ENCODE measurements around the gene LINGO4.

GRCh38 chr1:151827853-151828252 is 22.6 kb upstream of the LINGO4 start:
- TF ChIP-seq, protein P1, sequence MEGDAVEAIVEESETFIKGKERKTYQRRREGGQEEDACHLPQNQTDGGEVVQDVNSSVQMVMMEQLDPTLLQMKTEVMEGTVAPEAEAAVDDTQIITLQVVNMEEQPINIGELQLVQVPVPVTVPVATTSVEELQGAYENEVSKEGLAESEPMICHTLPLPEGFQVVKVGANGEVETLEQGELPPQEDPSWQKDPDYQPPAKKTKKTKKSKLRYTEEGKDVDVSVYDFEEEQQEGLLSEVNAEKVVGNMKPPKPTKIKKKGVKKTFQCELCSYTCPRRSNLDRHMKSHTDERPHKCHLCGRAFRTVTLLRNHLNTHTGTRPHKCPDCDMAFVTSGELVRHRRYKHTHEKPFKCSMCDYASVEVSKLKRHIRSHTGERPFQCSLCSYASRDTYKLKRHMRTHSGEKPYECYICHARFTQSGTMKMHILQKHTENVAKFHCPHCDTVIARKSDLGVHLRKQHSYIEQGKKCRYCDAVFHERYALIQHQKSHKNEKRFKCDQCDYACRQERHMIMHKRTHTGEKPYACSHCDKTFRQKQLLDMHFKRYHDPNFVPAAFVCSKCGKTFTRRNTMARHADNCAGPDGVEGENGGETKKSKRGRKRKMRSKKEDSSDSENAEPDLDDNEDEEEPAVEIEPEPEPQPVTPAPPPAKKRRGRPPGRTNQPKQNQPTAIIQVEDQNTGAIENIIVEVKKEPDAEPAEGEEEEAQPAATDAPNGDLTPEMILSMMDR (IDR thresholded peaks at IDR 0.05), result no peak
- no peak for TF ChIP-seq POLR2A (IDR thresholded peaks at IDR 0.05)
